ENCODE results near the gene IL13RA2.

Gene IL13RA2

DNA sequence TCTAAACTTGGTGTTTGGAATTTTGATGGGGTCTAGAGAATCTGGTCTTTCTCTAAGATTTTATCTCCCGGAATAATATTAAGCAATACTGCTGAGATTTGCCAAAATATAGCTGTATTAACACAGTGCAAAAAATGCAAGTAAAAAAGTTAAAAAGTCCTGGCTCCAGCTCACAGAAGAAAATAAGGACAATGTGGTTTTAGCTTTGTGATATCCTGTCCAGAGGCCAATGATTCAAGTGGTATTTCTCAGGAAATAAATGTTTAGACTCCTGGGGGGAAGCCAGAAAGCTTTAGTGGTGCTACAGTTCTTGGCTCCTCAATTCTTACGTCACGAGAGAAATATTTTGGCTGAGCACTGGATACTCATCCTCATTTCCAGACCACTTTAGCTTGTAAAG lies 40.9 kb upstream of the IL13RA2 start:
- TF ChIP-seq EZH2phosphoT487 (IDR thresholded peaks at IDR 0.05; ENCODE audit: borderline replicate concordance), result no peak
- TF ChIP-seq, protein P1, sequence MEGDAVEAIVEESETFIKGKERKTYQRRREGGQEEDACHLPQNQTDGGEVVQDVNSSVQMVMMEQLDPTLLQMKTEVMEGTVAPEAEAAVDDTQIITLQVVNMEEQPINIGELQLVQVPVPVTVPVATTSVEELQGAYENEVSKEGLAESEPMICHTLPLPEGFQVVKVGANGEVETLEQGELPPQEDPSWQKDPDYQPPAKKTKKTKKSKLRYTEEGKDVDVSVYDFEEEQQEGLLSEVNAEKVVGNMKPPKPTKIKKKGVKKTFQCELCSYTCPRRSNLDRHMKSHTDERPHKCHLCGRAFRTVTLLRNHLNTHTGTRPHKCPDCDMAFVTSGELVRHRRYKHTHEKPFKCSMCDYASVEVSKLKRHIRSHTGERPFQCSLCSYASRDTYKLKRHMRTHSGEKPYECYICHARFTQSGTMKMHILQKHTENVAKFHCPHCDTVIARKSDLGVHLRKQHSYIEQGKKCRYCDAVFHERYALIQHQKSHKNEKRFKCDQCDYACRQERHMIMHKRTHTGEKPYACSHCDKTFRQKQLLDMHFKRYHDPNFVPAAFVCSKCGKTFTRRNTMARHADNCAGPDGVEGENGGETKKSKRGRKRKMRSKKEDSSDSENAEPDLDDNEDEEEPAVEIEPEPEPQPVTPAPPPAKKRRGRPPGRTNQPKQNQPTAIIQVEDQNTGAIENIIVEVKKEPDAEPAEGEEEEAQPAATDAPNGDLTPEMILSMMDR (conservative IDR thresholded peaks at IDR 0.05; ENCODE audit: low read length), result no peak
- H4K20me1 ChIP-seq (ENCODE audit: insufficient read depth, low read length, poor library complexity, severe bottlenecking), result no peaks in the 10 kb centered on the region
- H3K4me1 ChIP-seq (ENCODE audit: insufficient read depth, low read length, poor library complexity, severe bottlenecking), result no peaks in the 10 kb centered on the region
- no peak overlapping the region for H2AFZ ChIP-seq (ENCODE audit: low read length)
- no peaks in the 10 kb centered on the region for H3K79me2 ChIP-seq (ENCODE audit: insufficient read depth, low read length)
- no peak overlapping the region for H3K9ac ChIP-seq (ENCODE audit: low read depth, low read length, poor library complexity, severe bottlenecking)
- no peaks in the 10 kb centered on the region for H3F3A ChIP-seq (ENCODE audit: low read depth)
- H3K4me2 ChIP-seq (ENCODE audit: low read depth, low read length, poor library complexity, severe bottlenecking), result no peak overlapping the region
- H3K27me3 ChIP-seq (ENCODE audit: insufficient read depth, low read length, poor library complexity, severe bottlenecking), result no peaks in the 10 kb centered on the region
- H3K9me3 ChIP-seq (ENCODE audit: insufficient read depth, low read depth, low read length), result no peaks in the 10 kb centered on the region
- no peaks in the 10 kb centered on the region for H3K9me2 ChIP-seq (replicated peaks; ENCODE audit: low read depth, low read length)
- no peak overlapping the region for H3K4me3 ChIP-seq (ENCODE audit: low read length, poor library complexity, severe bottlenecking)
- no peaks in the 10 kb centered on the region for H3K36me3 ChIP-seq (ENCODE audit: insufficient read depth, low read length)

- Histone ChIP-seq H3K27me3 (ENCODE audit: insufficient read depth, low read length, poor library complexity, severe bottlenecking) (no peaks in the 10 kb centered on the region), H3K9me2 (replicated peaks; ENCODE audit: low read depth, low read length) (no peaks in the 10 kb centered on the region), H2AFZ (ENCODE audit: low read length) (no peak overlapping the region), H3K79me2 (ENCODE audit: insufficient read depth, low read length) (no peaks in the 10 kb centered on the region), H3K36me3 (ENCODE audit: insufficient read depth, low read length) (no peaks in the 10 kb centered on the region), H3K9me3 (ENCODE audit: insufficient read depth, low read depth, low read length) (no peaks in the 10 kb centered on the region), H3K9ac (ENCODE audit: low read depth, low read length, poor library complexity, severe bottlenecking) (no peak overlapping the region), H3K4me1 (ENCODE audit: insufficient read depth, low read length, poor library complexity, severe bottlenecking) (no peaks in the 10 kb centered on the region), H4K20me1 (ENCODE audit: insufficient read depth, low read length, poor library complexity, severe bottlenecking) (no peaks in the 10 kb centered on the region), H3K4me3 (ENCODE audit: low read length, poor library complexity, severe bottlenecking) (no peak overlapping the region), H3K4me2 (ENCODE audit: low read depth, low read length, poor library complexity, severe bottlenecking) (no peak overlapping the region), H3F3A (ENCODE audit: low read depth) (no peaks in the 10 kb centered on the region)
- no peak for TF ChIP-seq EZH2phosphoT487 (IDR thresholded peaks at IDR 0.05; ENCODE audit: borderline replicate concordance)
- TF ChIP-seq, protein P1 (conservative IDR thresholded peaks at IDR 0.05; ENCODE audit: low read length), result no peak
Measured at GRCh38 chrX:115054876-115055275, 37.5 kb upstream of the IL13RA2 start.

- H3K4me1 ChIP-seq (ENCODE audit: insufficient read depth, low read length, poor library complexity, severe bottlenecking), result no peaks in the 10 kb centered on the region
- H3K9ac ChIP-seq (ENCODE audit: low read depth, low read length, poor library complexity, severe bottlenecking), result no peak overlapping the region
- TF ChIP-seq, protein P1 (conservative IDR thresholded peaks at IDR 0.05; ENCODE audit: low read length), result no peak
- no peak for TF ChIP-seq EZH2phosphoT487 (IDR thresholded peaks at IDR 0.05; ENCODE audit: borderline replicate concordance)
- H3K27me3 ChIP-seq (ENCODE audit: insufficient read depth, low read length, poor library complexity, severe bottlenecking), result no peaks in the 10 kb centered on the region
- no peak overlapping the region for H2AFZ ChIP-seq (ENCODE audit: low read length)
- no peaks in the 10 kb centered on the region for H3K79me2 ChIP-seq (ENCODE audit: insufficient read depth, low read length)
- H3F3A ChIP-seq (ENCODE audit: low read depth), result no peaks in the 10 kb centered on the region
- H3K9me3 ChIP-seq (ENCODE audit: insufficient read depth, low read depth, low read length), result no peaks in the 10 kb centered on the region
- no peak overlapping the region for H3K4me2 ChIP-seq (ENCODE audit: low read depth, low read length, poor library complexity, severe bottlenecking)
- no peaks in the 10 kb centered on the region for H4K20me1 ChIP-seq (ENCODE audit: insufficient read depth, low read length, poor library complexity, severe bottlenecking)
- no peaks in the 10 kb centered on the region for H3K36me3 ChIP-seq (ENCODE audit: insufficient read depth, low read length)
- H3K4me3 ChIP-seq (ENCODE audit: low read length, poor library complexity, severe bottlenecking), result no peak overlapping the region
- H3K9me2 ChIP-seq (replicated peaks; ENCODE audit: low read depth, low read length), result no peaks in the 10 kb centered on the region
Measured at GRCh38 chrX:115053223-115053622, 35.8 kb upstream of the IL13RA2 start.

All from Loucy (cell line).